ENCODE results near the gene DCP2.

DNA sequence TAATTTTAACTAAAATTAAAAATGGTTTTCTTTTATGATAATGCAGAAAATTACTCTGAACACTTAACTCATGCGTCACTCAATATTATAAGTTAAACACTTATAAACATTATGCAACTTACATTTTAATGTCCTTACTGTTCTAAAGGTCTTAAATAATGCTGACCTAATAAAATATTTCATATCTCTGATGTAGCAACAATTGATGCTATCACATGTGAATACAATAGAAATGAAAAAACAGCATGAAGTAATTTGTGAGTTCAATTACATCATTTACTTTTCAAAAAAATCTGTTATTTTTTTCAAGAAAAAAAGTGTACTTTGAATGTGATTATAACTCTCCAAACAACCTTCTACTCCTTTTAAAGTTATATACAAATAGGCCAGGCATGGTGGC is 28.1 kb upstream of the DCP2 start:
- TF ChIP-seq, protein P1, sequence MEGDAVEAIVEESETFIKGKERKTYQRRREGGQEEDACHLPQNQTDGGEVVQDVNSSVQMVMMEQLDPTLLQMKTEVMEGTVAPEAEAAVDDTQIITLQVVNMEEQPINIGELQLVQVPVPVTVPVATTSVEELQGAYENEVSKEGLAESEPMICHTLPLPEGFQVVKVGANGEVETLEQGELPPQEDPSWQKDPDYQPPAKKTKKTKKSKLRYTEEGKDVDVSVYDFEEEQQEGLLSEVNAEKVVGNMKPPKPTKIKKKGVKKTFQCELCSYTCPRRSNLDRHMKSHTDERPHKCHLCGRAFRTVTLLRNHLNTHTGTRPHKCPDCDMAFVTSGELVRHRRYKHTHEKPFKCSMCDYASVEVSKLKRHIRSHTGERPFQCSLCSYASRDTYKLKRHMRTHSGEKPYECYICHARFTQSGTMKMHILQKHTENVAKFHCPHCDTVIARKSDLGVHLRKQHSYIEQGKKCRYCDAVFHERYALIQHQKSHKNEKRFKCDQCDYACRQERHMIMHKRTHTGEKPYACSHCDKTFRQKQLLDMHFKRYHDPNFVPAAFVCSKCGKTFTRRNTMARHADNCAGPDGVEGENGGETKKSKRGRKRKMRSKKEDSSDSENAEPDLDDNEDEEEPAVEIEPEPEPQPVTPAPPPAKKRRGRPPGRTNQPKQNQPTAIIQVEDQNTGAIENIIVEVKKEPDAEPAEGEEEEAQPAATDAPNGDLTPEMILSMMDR (IDR thresholded peaks at IDR 0.05): no peak
- TF ChIP-seq POLR2A (IDR thresholded peaks at IDR 0.05) (no peak), EP300 (IDR thresholded peaks at IDR 0.05) (no peak)
